Karpas-422 (cell line): ENCODE data around the gene WAC. TPM values are rescaled to one million over a fixed set of nuclear protein-coding genes. Genes with fewer than 3 reads are reported as not detected.
"Not testable (repeated sequence)": the region's sequence is repeated elsewhere in the genome, so short reads cannot be mapped to it uniquely, and the experiment has no call there.

ENCODE experiments used
- DNase-seq: peaks from one replicate; pipeline ENCODE4 v3.0.0-alpha.2; 2015
- H2AFZ ChIP-seq: fragments of 200-600 bp; sonication (generic); 2 replicates; pipeline ENCODE4 v1.6.1; 2014; ENCODE audit warnings: antibody characterized with exemption, low read length, mixed read lengths
- H3K27ac ChIP-seq: fragments of 200-600 bp; sonication (generic); 2 replicates; pipeline ENCODE4 v1.5.1; 2014; ENCODE audit warnings: mild to moderate bottlenecking, low read length, moderate library complexity
- H3K27me3 ChIP-seq: fragments of 200-600 bp; sonication (generic); 2 replicates; pipeline ENCODE4 v1.6.1; 2014; ENCODE audit warnings: low read length, mixed read lengths
- H3K36me3 ChIP-seq: fragments of 200-600 bp; sonication (generic); 2 replicates; pipeline ENCODE4 v1.6.1; 2014; ENCODE audit warnings: low read length, mixed read lengths; ENCODE audit not compliant: insufficient read depth
- H3K4me1 ChIP-seq: fragments of 200-600 bp; sonication (generic); 2 replicates; pipeline ENCODE4 v1.6.1; 2014; ENCODE audit warnings: mild to moderate bottlenecking, low read length, mixed read lengths
- H3K4me2 ChIP-seq: fragments of 200-600 bp; sonication (generic); 2 replicates; pipeline ENCODE4 v1.6.1; 2014; ENCODE audit warnings: low read length, low read depth, mild to moderate bottlenecking; ENCODE audit not compliant: poor library complexity, severe bottlenecking
- H3K4me3 ChIP-seq: fragments of 200-600 bp; sonication (generic); 2 replicates; pipeline ENCODE4 v1.5.1; 2014; ENCODE audit warnings: mild to moderate bottlenecking, antibody characterized with exemption, low read length, mixed read lengths
- H3K79me2 ChIP-seq: fragments of 200-600 bp; sonication (generic); 2 replicates; pipeline ENCODE4 v1.6.1; 2014; ENCODE audit warnings: mild to moderate bottlenecking, low read length, mixed read lengths
- H3K9ac ChIP-seq: fragments of 200-600 bp; sonication (generic); 2 replicates; pipeline ENCODE4 v1.6.0; 2014; ENCODE audit warnings: low read length
- H3K9me2 ChIP-seq: fragments of 200-600 bp; sonication (generic), shearing (Covaris generic); replicated peaks from 2 replicates; pipeline ENCODE4 v1.6.0; 2014; ENCODE audit warnings: mild to moderate bottlenecking, low read length, moderate library complexity; ENCODE audit not compliant: insufficient read depth
- H3K9me3 ChIP-seq: fragments of 300-700, 200-600 bp; sonication (generic); 2 replicates; pipeline ENCODE4 v1.6.1; 2014; ENCODE audit warnings: low read length, mixed read lengths
- H4K20me1 ChIP-seq: fragments of 200-600 bp; sonication (generic); 2 replicates; pipeline ENCODE4 v1.6.1; 2014; ENCODE audit warnings: mild to moderate bottlenecking, antibody characterized with exemption, low read length, low read depth; ENCODE audit not compliant: insufficient read depth
- total RNA-seq: library from RNA; depleted of rRNA; stranded (reverse); fragments of >200 nt; shearing (Covaris generic); gene quantifications from 2 replicates; pipeline ENCODE4 v1.2.3, GENCODE V29; 2014; ENCODE audit warnings: low replicate concordance

The WAC gene
- total RNA-seq, 1 experiment from 2014 or later = 156 TPM

- Histone ChIP-seq H4K20me1 (no peaks in the 10 kb centered on the region), H3K36me3 (no peaks in the 10 kb centered on the region), H3K9ac (no peak overlapping the region), H3K9me3 (no peaks in the 10 kb centered on the region), H3K4me2 (no peak overlapping the region), H3K4me3 (no peak overlapping the region), H3K4me1 (no peaks in the 10 kb centered on the region), H3K9me2 (no peaks in the 10 kb centered on the region), H3K27me3 (no peaks in the 10 kb centered on the region), H2AFZ (no peak overlapping the region), H3K79me2 (no peaks in the 10 kb centered on the region), H3K27ac (no peak overlapping the region)
- no peak for DNase-seq
Observed at GRCh38 chr10:28496481-28496961, 36.4 kb upstream of the WAC start.

- Histone ChIP-seq H2AFZ (no peak overlapping the region), H3K4me3 (no peak overlapping the region), H3K9ac (no peak overlapping the region), H4K20me1 (no peaks in the 10 kb centered on the region), H3K4me2 (no peak overlapping the region), H3K36me3 (no peaks in the 10 kb centered on the region), H3K9me3 (no peaks in the 10 kb centered on the region), H3K4me1 (no peaks in the 10 kb centered on the region), H3K9me2 (no peaks in the 10 kb centered on the region), H3K79me2 (no peaks in the 10 kb centered on the region), H3K27me3 (no peaks in the 10 kb centered on the region), H3K27ac (no peak overlapping the region)
- no peak for DNase-seq
Observed at GRCh38 chr10:28497313-28498126, 35.4 kb upstream of the WAC start.

- H3K9me3 ChIP-seq, H2AFZ ChIP-seq, H3K27me3 ChIP-seq, H3K4me3 ChIP-seq, H3K4me1 ChIP-seq, H3K36me3 ChIP-seq, H3K9me2 ChIP-seq, H3K4me2 ChIP-seq, H3K79me2 ChIP-seq, H3K27ac ChIP-seq, H4K20me1 ChIP-seq, H3K9ac ChIP-seq, DNase-seq: not testable (repeated sequence)
Observed at GRCh38 chr10:28500203-28500602, 32.7 kb upstream of the WAC start.

GRCh38 chr10:28503114-28503513, 29.8 kb upstream of the WAC start:
- H3K27me3 ChIP-seq = no peaks in the 10 kb centered on the region
- H3K27ac ChIP-seq = no peak overlapping the region
- no peak for DNase-seq
- no peaks in the 10 kb centered on the region for H3K9me2 ChIP-seq
- no peaks in the 10 kb centered on the region for H3K79me2 ChIP-seq
- no peaks in the 10 kb centered on the region for H3K9me3 ChIP-seq
- H2AFZ ChIP-seq = no peak overlapping the region
- H3K36me3 ChIP-seq = no peaks in the 10 kb centered on the region
- H3K4me3 ChIP-seq = no peak overlapping the region
- H4K20me1 ChIP-seq = no peaks in the 10 kb centered on the region
- no peaks in the 10 kb centered on the region for H3K4me1 ChIP-seq
- no peak overlapping the region for H3K4me2 ChIP-seq
- H3K9ac ChIP-seq = no peak overlapping the region

GRCh38 chr10:28505359-28505959, 27.5 kb upstream of the WAC start:
- H4K20me1 ChIP-seq = no peaks in the 10 kb centered on the region
- no peak overlapping the region for H3K27ac ChIP-seq
- H3K36me3 ChIP-seq = no peaks in the 10 kb centered on the region
- H3K4me1 ChIP-seq = no peaks in the 10 kb centered on the region
- H3K27me3 ChIP-seq = no peaks in the 10 kb centered on the region
- no peak overlapping the region for H3K4me2 ChIP-seq
- H3K4me3 ChIP-seq = no peak overlapping the region
- H3K79me2 ChIP-seq = no peaks in the 10 kb centered on the region
- no peaks in the 10 kb centered on the region for H3K9me2 ChIP-seq
- H3K9me3 ChIP-seq = no peaks in the 10 kb centered on the region
- no peak for DNase-seq
- no peak overlapping the region for H2AFZ ChIP-seq
- H3K9ac ChIP-seq = no peak overlapping the region

- Histone ChIP-seq H3K27me3 (no peaks in the 10 kb centered on the region), H3K9me3 (no peaks in the 10 kb centered on the region), H3K36me3 (no peaks in the 10 kb centered on the region), H3K4me2 (no peak overlapping the region), H4K20me1 (no peaks in the 10 kb centered on the region), H3K27ac (no peak overlapping the region), H2AFZ (no peak overlapping the region), H3K4me3 (no peak overlapping the region), H3K79me2 (no peaks in the 10 kb centered on the region), H3K9ac (no peak overlapping the region), H3K4me1 (no peaks in the 10 kb centered on the region), H3K9me2 (no peaks in the 10 kb centered on the region)
- no peak for DNase-seq
Observed at GRCh38 chr10:28508304-28508925, 24.5 kb upstream of the WAC start.

GRCh38 chr10:28509286-28509685, 23.6 kb upstream of the WAC start:
- H3K27ac ChIP-seq = no peak overlapping the region
- H2AFZ ChIP-seq = no peak overlapping the region
- H3K79me2 ChIP-seq = no peaks in the 10 kb centered on the region
- H3K27me3 ChIP-seq = no peaks in the 10 kb centered on the region
- no peaks in the 10 kb centered on the region for H4K20me1 ChIP-seq
- H3K36me3 ChIP-seq = no peaks in the 10 kb centered on the region
- H3K9ac ChIP-seq = no peak overlapping the region
- no peaks in the 10 kb centered on the region for H3K4me1 ChIP-seq
- no peak overlapping the region for H3K4me3 ChIP-seq
- no peaks in the 10 kb centered on the region for H3K9me2 ChIP-seq
- H3K4me2 ChIP-seq = no peak overlapping the region
- DNase-seq = no peak
- no peaks in the 10 kb centered on the region for H3K9me3 ChIP-seq

- H3K9me3 ChIP-seq = no peaks in the 10 kb centered on the region
- no peak overlapping the region for H3K4me3 ChIP-seq
- no peak overlapping the region for H2AFZ ChIP-seq
- H3K9ac ChIP-seq = no peak overlapping the region
- H3K27ac ChIP-seq = no peak overlapping the region
- no peak overlapping the region for H3K4me2 ChIP-seq
- DNase-seq = no peak
- no peaks in the 10 kb centered on the region for H3K9me2 ChIP-seq
- no peaks in the 10 kb centered on the region for H3K27me3 ChIP-seq
- no peaks in the 10 kb centered on the region for H3K79me2 ChIP-seq
- no peaks in the 10 kb centered on the region for H4K20me1 ChIP-seq
- no peaks in the 10 kb centered on the region for H3K36me3 ChIP-seq
- H3K4me1 ChIP-seq = peaks cover 5% of the 10 kb centered on the region
Observed at GRCh38 chr10:28514648-28515047, 18.3 kb upstream of the WAC start.
